ENCODE results near the gene HYAL4.
"Not testable (repeated sequence)": the region's sequence is repeated elsewhere in the genome, so short reads cannot be mapped to it uniquely, and the experiment has no call there.

Gene HYAL4

DNA sequence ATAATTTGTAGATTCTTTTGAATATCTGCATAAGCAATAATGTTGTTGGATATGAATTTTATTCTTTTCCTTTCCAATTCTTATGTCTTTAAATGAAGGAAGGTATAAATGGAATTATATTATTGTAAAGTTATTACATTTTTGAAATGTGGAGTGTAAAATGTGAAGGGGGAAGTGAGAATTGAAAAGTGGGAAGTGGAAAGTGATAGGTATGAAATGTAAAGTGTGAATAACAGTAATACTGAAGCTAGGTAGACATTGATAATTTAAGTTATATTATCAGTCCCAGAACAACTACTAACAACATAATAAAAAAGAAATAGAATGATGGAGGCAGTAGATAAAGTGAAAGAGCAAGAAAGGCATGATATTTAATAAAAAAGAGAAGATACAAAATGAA lies 39.7 kb upstream of the HYAL4 start:
- TF ChIP-seq, protein P1, sequence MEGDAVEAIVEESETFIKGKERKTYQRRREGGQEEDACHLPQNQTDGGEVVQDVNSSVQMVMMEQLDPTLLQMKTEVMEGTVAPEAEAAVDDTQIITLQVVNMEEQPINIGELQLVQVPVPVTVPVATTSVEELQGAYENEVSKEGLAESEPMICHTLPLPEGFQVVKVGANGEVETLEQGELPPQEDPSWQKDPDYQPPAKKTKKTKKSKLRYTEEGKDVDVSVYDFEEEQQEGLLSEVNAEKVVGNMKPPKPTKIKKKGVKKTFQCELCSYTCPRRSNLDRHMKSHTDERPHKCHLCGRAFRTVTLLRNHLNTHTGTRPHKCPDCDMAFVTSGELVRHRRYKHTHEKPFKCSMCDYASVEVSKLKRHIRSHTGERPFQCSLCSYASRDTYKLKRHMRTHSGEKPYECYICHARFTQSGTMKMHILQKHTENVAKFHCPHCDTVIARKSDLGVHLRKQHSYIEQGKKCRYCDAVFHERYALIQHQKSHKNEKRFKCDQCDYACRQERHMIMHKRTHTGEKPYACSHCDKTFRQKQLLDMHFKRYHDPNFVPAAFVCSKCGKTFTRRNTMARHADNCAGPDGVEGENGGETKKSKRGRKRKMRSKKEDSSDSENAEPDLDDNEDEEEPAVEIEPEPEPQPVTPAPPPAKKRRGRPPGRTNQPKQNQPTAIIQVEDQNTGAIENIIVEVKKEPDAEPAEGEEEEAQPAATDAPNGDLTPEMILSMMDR (IDR thresholded peaks at IDR 0.05; ENCODE audit: borderline replicate concordance, control extremely low read depth, extremely low read depth, insufficient read depth, missing control alignments) = no peak
- in situ Hi-C loops (cut with MboI; ENCODE audit: low sequenced_read_pairs, unreplicated experiment) = loop anchor here (10.0 kb wide), 1 partner anchor 60 kb away; no protein-coding TSS in a partner anchor
- DNase-seq (ENCODE audit: low spot score) = no peak

DNA sequence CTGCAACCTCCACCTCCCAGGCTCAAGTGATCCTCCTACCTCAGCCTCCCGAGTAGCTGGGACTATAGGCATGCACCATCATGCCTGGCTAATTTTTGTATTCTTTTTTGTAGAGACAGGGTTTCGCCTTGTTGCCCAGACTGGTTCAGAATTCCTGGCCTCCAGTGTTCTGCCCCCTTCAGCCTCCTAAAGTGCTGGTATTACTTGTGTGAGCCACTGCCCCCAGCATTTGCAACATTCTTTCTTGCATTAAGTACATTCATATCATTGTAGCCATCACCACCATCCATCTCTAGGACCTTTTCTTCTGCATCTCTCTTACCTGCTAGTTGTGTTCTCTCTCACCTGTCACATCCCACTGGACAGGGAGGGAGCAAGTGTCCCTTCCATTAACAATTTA lies 35.5 kb upstream of the HYAL4 start:
- DNase-seq (ENCODE audit: low spot score) = no peak
- in situ Hi-C loops (cut with MboI; ENCODE audit: low sequenced_read_pairs, unreplicated experiment) = loop anchor here (10.0 kb wide), 1 partner anchor 55 kb away; no protein-coding TSS in a partner anchor
- TF ChIP-seq, protein P1 (IDR thresholded peaks at IDR 0.05; ENCODE audit: borderline replicate concordance, control extremely low read depth, extremely low read depth, insufficient read depth, missing control alignments) = no peak

DNA sequence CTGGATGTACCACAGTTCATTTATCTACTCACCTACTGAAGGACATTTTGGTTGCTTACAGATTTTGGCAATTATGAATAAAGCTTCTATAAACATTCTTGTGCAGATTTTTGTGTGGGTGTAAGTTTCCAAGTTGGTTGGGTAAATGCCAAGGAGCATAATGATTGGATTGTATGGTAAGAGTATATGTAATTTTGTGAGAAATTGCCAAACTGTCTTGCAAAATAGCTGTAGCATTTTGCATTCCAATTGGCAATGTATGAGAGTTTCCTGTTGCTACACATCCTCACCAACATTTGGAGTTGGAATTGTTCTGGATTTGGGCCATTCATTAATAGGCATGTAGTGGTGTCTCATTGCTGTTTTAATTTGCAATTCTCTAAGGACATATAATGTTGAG lies 33.9 kb upstream of the HYAL4 start:
- TF ChIP-seq, protein P1 (IDR thresholded peaks at IDR 0.05; ENCODE audit: borderline replicate concordance, control extremely low read depth, extremely low read depth, insufficient read depth, missing control alignments) = no peak
- no peak for DNase-seq (ENCODE audit: low spot score)
- in situ Hi-C loops (cut with MboI; ENCODE audit: low sequenced_read_pairs, unreplicated experiment) = no loop called here

DNA sequence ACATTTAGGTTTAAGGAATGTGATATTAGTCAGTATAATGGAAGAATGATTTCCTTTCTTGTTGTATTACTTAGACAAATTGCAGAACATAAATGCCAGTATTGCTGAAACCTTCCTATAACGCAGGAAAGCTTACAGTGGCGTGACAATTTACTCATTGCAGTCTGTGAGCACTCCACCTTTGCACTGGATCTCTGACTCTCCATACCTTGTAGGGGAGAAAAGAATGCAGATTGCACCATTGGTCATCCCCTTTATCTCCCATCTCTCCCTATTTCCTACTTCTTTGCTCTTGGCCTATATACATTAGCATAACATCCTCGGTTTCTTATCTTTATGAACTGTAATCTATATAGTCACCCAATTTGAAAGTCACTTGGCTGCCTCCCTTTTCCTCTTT lies 28.1 kb upstream of the HYAL4 start:
- no peak for DNase-seq (ENCODE audit: low spot score)
- TF ChIP-seq, protein P1 (IDR thresholded peaks at IDR 0.05; ENCODE audit: borderline replicate concordance, control extremely low read depth, extremely low read depth, insufficient read depth, missing control alignments) = no peak
- in situ Hi-C loops (cut with MboI; ENCODE audit: low sequenced_read_pairs, unreplicated experiment) = no loop called here

DNA sequence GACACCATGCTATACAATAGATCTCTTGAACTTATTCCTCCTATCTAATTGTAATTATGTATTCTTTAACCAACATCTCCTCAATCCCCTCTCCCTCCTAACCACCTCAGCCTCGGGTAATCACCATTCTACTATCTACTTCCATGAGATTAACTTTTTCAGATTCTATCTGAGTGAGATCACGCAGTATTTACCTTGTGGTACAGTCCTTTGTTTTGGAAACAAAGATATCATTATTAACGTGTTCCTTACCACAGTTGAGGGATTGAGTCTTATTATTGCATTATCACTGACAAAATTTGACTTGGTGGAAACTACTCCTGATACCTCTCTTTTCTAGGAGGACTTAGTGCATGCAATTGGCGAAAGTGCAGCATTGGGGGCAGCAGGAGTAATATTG lies 26.0 kb upstream of the HYAL4 start:
- TF ChIP-seq, protein P1 (IDR thresholded peaks at IDR 0.05; ENCODE audit: borderline replicate concordance, control extremely low read depth, extremely low read depth, insufficient read depth, missing control alignments) = no peak
- DNase-seq (ENCODE audit: low spot score) = no peak

DNA sequence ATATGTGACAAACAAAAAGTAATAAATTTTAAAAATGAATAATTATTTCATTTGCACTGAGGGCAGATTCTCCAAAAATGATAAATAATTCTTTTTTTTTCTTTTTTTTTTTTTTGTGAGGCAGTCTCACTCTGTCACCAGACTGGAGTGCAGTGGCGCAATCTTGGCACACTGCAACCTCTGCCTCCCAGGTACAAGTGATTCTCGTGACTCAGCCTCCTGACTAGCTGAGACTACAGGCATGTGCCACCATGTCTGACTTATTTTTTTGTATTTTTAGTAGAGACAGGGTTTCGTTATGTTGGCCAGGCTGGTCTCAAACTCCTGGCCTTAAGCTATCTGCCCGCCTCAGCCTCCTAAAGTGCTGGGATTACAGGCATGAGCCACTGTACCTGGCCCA lies 25.2 kb upstream of the HYAL4 start:
- DNase-seq (ENCODE audit: low spot score); in situ Hi-C loops (cut with MboI; ENCODE audit: low sequenced_read_pairs, unreplicated experiment): not testable (repeated sequence)

More for the DNA sequence above, 26.0 kb upstream of the HYAL4 start:
- in situ Hi-C loops (cut with MboI; ENCODE audit: low sequenced_read_pairs, unreplicated experiment) = no loop called here

DNA sequence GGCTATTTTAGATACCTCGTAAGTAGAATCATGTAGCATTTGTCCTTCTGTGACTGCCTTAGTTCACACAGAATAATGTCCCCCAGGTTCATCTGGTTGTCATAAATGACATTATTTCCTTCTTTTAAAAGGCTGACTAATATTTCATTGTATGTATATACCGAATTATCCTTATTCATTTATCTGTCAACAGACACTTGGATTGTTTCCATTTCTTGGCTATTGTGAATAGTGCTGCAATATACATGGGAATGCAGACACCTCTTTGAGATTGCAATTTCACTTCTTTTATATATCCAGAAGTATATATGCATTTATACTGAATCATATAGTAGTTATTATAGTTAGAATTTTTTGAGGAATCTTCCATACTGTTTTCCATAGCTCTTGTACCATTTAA lies 24.1 kb upstream of the HYAL4 start:
- TF ChIP-seq, protein P1 (IDR thresholded peaks at IDR 0.05; ENCODE audit: borderline replicate concordance, control extremely low read depth, extremely low read depth, insufficient read depth, missing control alignments) = no peak
- in situ Hi-C loops (cut with MboI; ENCODE audit: low sequenced_read_pairs, unreplicated experiment) = no loop called here

More for the DNA sequence above, 24.1 kb upstream of the HYAL4 start:
- DNase-seq (ENCODE audit: low spot score) = no peak
